GM12801 (cell line): ENCODE results near the gene LRRC25.

Experiments used
- CTCF ChIP-seq: IDR thresholded peaks from one replicate; pipeline ENCODE4 v1.5.1; 2011; ENCODE audit warnings: control low read depth; ENCODE audit not compliant: insufficient read length; ENCODE audit errors: extremely low read depth

LRRC25 gene

GRCh38 chr19:18414504-18415177 is 17.2 kb upstream of the LRRC25 start:
- no peak for TF ChIP-seq CTCF

GRCh38 chr19:18412610-18413239 is 15.3 kb upstream of the LRRC25 start:
- no peak for TF ChIP-seq CTCF

- no peak for TF ChIP-seq CTCF
These were observed 10.6 kb upstream of the LRRC25 start for GRCh38 chr19:18408053-18408476.

GRCh38 chr19:18406749-18407148 is 9.3 kb upstream of the LRRC25 start:
- TF ChIP-seq CTCF, result no peak

GRCh38 chr19:18401580-18402112 is 4.2 kb upstream of the LRRC25 start:
- TF ChIP-seq CTCF, result no peak

GRCh38 chr19:18399008-18399407 is 1.6 kb upstream of the LRRC25 start:
- no peak for TF ChIP-seq CTCF

GRCh38 chr19:18396471-18397241 is 766 bp downstream of the LRRC25 start:
- TF ChIP-seq CTCF, result no peak
